ENCODE data around the gene LUC7L2.
"Not testable (repeated sequence)": the region's sequence is repeated elsewhere in the genome, so short reads cannot be mapped to it uniquely, and the experiment has no call there.

Gene LUC7L2, protein sequence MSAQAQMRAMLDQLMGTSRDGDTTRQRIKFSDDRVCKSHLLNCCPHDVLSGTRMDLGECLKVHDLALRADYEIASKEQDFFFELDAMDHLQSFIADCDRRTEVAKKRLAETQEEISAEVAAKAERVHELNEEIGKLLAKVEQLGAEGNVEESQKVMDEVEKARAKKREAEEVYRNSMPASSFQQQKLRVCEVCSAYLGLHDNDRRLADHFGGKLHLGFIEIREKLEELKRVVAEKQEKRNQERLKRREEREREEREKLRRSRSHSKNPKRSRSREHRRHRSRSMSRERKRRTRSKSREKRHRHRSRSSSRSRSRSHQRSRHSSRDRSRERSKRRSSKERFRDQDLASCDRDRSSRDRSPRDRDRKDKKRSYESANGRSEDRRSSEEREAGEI

GRCh38 chr7:139359366-139360209, at the start of gene LUC7L2:
Gene LUC7L2 (plus strand): TSS chr7:139359894. CDS start chr7:139360262, 368 bp downstream.
- peak; percentile 99 for DNase-seq (ENCODE audit: low read depth)

- DNase-seq (ENCODE audit: low read depth) = no peak
Measured at GRCh38 chr7:139317939-139318505, 41.7 kb upstream of the LUC7L2 start.

- no peak for DNase-seq (ENCODE audit: low read depth)
Measured at GRCh38 chr7:139321071-139321745, 38.5 kb upstream of the LUC7L2 start.

- DNase-seq (ENCODE audit: low read depth) = not testable (repeated sequence)
Measured at GRCh38 chr7:139324709-139325108, 35.0 kb upstream of the LUC7L2 start.

DNA sequence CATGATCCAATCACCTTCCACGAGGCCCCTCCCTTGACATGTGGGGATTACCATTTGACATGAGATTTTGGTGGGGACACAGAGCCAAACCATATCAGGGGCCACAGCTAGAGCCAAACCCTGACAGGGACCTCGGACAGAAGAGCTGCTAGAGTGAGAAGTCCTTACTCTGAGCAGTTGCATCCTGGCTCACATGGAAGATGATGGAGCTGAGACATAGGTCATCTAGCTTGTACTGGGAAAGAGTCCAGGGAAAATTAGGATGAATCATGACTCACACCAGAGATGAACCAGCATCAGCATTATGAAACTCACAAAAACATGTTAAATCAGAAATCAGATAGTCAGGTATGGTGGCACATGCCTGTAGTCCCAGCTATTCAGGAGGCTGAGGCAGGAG, 31.3 kb upstream of the LUC7L2 start:
- DNase-seq (ENCODE audit: low read depth) = no peak

- DNase-seq (ENCODE audit: low read depth) = no peak
Measured at GRCh38 chr7:139329119-139329518, 30.6 kb upstream of the LUC7L2 start.

DNA sequence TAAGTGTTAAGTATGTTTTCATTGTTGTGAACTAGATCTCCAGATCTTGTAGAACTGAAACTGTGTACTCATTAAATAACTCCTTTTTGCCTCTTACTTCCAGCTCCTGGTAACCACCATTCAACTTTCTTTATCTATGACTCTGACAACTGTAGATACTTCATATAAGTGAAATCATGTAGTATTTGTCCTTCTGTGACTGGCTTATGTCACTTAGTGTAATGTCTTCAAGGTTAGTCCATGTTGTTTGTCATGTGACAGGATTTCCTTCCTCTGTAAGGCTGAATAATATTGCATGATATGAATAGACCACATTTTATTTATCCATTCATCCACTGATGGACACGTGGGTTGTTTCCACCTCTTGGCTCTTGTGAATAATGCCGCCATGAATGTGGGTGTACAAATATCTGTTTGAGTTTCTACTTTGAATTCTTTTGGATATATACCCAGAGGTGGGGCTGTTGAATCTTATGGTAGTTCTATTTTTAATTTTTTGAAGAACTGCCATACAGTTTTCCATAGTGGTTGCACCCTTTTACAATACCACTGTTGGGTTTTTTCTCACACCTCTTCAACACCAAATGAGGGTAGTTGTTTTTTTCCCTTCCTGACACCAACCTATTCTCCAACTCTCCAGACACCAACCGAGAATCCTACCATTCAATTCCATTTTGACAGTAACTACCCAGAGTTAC, 29.2 kb upstream of the LUC7L2 start:
- no peak for DNase-seq (ENCODE audit: low read depth)

- no peak for DNase-seq (ENCODE audit: low read depth)
Measured at GRCh38 chr7:139332697-139333359, 26.9 kb upstream of the LUC7L2 start.

GRCh38 chr7:139333443-139333842, 26.3 kb upstream of the LUC7L2 start:
- DNase-seq (ENCODE audit: low read depth) = not testable (repeated sequence)

GRCh38 chr7:139334399-139335150, 25.1 kb upstream of the LUC7L2 start:
- no peak for DNase-seq (ENCODE audit: low read depth)

DNA sequence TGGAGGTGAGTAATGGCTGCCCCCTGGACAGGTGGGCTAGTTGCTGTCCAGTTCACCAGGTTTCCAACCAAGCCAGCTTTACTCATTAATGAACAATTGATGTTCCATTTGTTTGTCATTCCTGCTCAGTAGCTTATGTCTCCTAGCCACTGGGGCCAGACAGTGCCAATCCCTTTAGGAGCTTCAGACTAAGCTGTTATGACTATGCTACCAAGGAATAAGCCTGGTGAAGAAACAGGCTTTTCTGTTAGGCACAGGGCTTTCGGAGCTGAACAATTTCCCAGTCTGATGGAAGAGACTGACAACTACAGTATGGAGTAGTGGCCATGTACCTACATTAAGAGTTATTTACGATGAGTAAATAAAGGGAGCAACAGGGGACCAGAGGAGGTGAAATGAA, 20.7 kb upstream of the LUC7L2 start:
- no peak for DNase-seq (ENCODE audit: low read depth)

- no peak for DNase-seq (ENCODE audit: low read depth)
Measured at GRCh38 chr7:139339698-139340036, 20.0 kb upstream of the LUC7L2 start.

- DNase-seq (ENCODE audit: low read depth) = peak; percentile 99
Measured at GRCh38 chr7:139340037-139340807, 19.5 kb upstream of the LUC7L2 start.

DNA sequence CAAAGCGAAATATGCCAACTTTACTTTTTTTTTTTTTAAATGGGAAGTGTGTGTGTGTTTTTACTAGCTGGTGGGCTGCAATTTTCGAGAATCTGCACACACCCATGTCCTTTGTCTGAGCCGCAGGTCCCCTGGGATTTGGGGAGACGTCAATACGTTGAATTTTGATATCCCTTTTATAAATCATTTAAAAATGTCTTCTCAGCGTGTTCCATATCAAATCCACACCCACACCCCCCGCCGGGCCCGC, 19.0 kb upstream of the LUC7L2 start:
- no peak for DNase-seq (ENCODE audit: low read depth)

GRCh38 chr7:139341058-139341775, 18.5 kb upstream of the LUC7L2 start, which contains the start of gene FMC1:
Gene FMC1 (plus strand): TSS chr7:139341337. CDS start chr7:139341385, 48 bp downstream.
- DNase-seq (ENCODE audit: low read depth) = peak; percentile 76

DNA sequence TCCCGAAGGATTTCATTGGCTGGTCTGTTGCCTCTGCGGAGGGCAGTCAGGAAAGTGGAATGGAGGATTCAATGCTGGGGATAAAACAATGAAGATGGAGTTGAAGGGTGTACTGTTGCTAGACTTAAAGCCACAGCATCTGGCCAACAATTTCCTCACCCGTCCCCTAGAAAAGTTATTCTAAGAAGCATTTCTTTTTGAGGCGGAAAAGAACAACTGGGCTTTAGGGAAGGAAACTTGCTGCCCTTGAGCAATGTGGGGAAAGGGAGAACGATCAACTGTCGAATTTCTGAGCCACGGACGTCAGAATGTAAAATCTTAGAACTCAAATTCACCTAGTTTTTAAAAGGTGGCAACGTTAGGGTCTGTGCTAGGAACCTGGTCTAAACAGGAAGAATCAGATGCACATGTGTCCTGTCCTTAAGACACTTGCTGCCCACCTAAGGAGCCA, 17.9 kb upstream of the LUC7L2 start:
- no peak for DNase-seq (ENCODE audit: low read depth)

- DNase-seq (ENCODE audit: low read depth) = no peak
Measured at GRCh38 chr7:139345042-139345441, 14.7 kb upstream of the LUC7L2 start.

- no peak for DNase-seq (ENCODE audit: low read depth)
Measured at GRCh38 chr7:139351027-139351426, 8.7 kb upstream of the LUC7L2 start.

DNA sequence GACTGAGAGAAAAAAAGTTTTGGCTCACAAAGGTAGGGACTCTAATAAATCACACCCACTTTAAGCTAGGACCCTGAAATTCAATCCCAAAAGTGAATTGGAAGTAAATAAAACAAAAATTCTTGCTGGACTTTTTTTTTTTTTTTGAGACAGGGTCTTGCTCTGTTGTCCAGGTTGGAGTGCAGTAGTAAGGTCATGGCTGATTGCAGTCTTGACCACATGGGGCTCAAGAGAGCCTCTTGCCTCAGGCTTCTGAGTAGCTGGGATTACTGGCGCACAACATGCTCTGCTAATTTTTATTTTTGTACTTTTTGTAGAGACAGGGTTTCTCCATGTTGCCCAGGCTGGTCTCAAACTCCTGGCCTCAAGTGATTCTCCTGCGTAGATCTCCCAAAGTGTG, 5.0 kb upstream of the LUC7L2 start:
- DNase-seq (ENCODE audit: low read depth) = no peak

Data from activated T-cell treated with anti-CD3 and anti-CD28 coated beads for 24 hours (primary cell).